ENCODE measurements around the gene SLC11A2.
"Not testable (repeated sequence)": the region's sequence is repeated elsewhere in the genome, so short reads cannot be mapped to it uniquely, and the experiment has no call there.

The SLC11A2 gene

GRCh38 chr12:50947933-50948626, 78.1 kb downstream of the SLC11A2 start:
- peak; percentile 39 for DNase-seq (ENCODE audit: low spot score)

GRCh38 chr12:50937653-50938052, 88.5 kb downstream of the SLC11A2 start:
- DNase-seq (ENCODE audit: low spot score): no peak

- DNase-seq (ENCODE audit: low spot score): no peak
Measured at GRCh38 chr12:50936821-50937530, 89.2 kb downstream of the SLC11A2 start.

- no peak for DNase-seq (ENCODE audit: low spot score)
Measured at GRCh38 chr12:50934981-50935807, 91.0 kb downstream of the SLC11A2 start.

GRCh38 chr12:50934371-50934851, 91.8 kb downstream of the SLC11A2 start:
- peak; percentile 23 for DNase-seq (ENCODE audit: low spot score)

GRCh38 chr12:50933459-50934124, 92.6 kb downstream of the SLC11A2 start:
- no peak for DNase-seq (ENCODE audit: low spot score)

GRCh38 chr12:50932787-50933280, 93.3 kb downstream of the SLC11A2 start:
- DNase-seq (ENCODE audit: low spot score): no peak

GRCh38 chr12:50930477-50930876, 95.7 kb downstream of the SLC11A2 start:
- DNase-seq (ENCODE audit: low spot score): not testable (repeated sequence)

- no peak for DNase-seq (ENCODE audit: low spot score)
Measured at GRCh38 chr12:50929831-50930230, 96.4 kb downstream of the SLC11A2 start.
